NK-92 (cell line): ENCODE measurements around the gene PRKD3.

Source experiments
- DNase-seq: peaks from one replicate; lab custom pipeline; 2025; ENCODE audit not compliant: unreplicated experiment; lab: John Stamatoyannopoulos, UW

PRKD3 gene

GRCh38 chr2:37324786-37325624, at the start of gene PRKD3:
TSS of gene PRKD3 (minus strand) at chr2:37324833. CDS start at chr2:37316524, 8,309 bp downstream.
- no peak for DNase-seq

GRCh38 chr2:37372000-37372399, 47.4 kb upstream of the PRKD3 start:
- no peak for DNase-seq

GRCh38 chr2:37370666-37371065, 46.0 kb upstream of the PRKD3 start:
- no peak for DNase-seq

- DNase-seq = no peak
These were observed 43.4 kb upstream of the PRKD3 start for GRCh38 chr2:37367984-37368383.

- DNase-seq = no peak
These were observed 42.7 kb upstream of the PRKD3 start for GRCh38 chr2:37367310-37367709.

GRCh38 chr2:37366773-37367172, 42.1 kb upstream of the PRKD3 start:
- DNase-seq = no peak

GRCh38 chr2:37365669-37366068, 41.0 kb upstream of the PRKD3 start:
- DNase-seq = no peak

- DNase-seq = no peak
These were observed 39.7 kb upstream of the PRKD3 start for GRCh38 chr2:37364351-37364750.

GRCh38 chr2:37361994-37362698, 37.5 kb upstream of the PRKD3 start:
- DNase-seq = no peak

GRCh38 chr2:37361216-37361815, 36.7 kb upstream of the PRKD3 start:
- no peak for DNase-seq

GRCh38 chr2:37358466-37358865, 33.8 kb upstream of the PRKD3 start:
- DNase-seq = no peak

GRCh38 chr2:37357530-37357929, 32.9 kb upstream of the PRKD3 start:
- no peak for DNase-seq

- DNase-seq = no peak
These were observed 32.4 kb upstream of the PRKD3 start for GRCh38 chr2:37357069-37357468.

GRCh38 chr2:37356299-37356698, 31.7 kb upstream of the PRKD3 start:
- no peak for DNase-seq

- DNase-seq = no peak
These were observed 31.1 kb upstream of the PRKD3 start for GRCh38 chr2:37355735-37356134.

GRCh38 chr2:37354531-37354930, 29.9 kb upstream of the PRKD3 start:
- no peak for DNase-seq

GRCh38 chr2:37350034-37350433, 25.4 kb upstream of the PRKD3 start:
- no peak for DNase-seq

- DNase-seq = no peak
These were observed 24.7 kb upstream of the PRKD3 start for GRCh38 chr2:37349231-37349860.

- DNase-seq = no peak
These were observed 23.5 kb upstream of the PRKD3 start for GRCh38 chr2:37348155-37348554.

- DNase-seq = no peak
These were observed 20.1 kb upstream of the PRKD3 start, which contains the start of gene QPCT for GRCh38 chr2:37344453-37345361. TSS of gene QPCT (plus strand) at chr2:37344630. CDS start at chr2:37344732, 102 bp downstream.
